Measurements from ENCODE around the gene GPR4. TPM values are rescaled to one million over a fixed set of nuclear protein-coding genes. Genes with fewer than 3 reads are reported as not detected.

GPR4 gene
- total RNA-seq, 1 experiment from 2014 or later, result 0.48 TPM

GRCh38 chr19:45571457-45572220 lies 30.4 kb downstream of the GPR4 start (continued):
- no peak for TF ChIP-seq ZNF512 (CRISPR knock-in tag; IDR thresholded peaks at IDR 0.05; ENCODE audit: borderline replicate concordance)

GRCh38 chr19:45569619-45570421 lies 32.2 kb downstream of the GPR4 start:
- Mint-ChIP-seq H3K27me3 (ENCODE audit: low read depth) (no peaks in the 10 kb centered on the region), H3K4me1 (peaks cover 3% of the 10 kb centered on the region), H3K4me3 (no peak overlapping the region), H3K9me3 (no peaks in the 10 kb centered on the region), H3K36me3 (no peaks in the 10 kb centered on the region), H3K27ac (no peak overlapping the region)
- TF ChIP-seq NR2C2 (CRISPR knock-in tag; IDR thresholded peaks at IDR 0.05) (no peak), GTF2I (CRISPR knock-in tag; conservative IDR thresholded peaks at IDR 0.05) (peak; percentile 87; the same call in 1 of the 2 replicates), CTCF (IDR thresholded peaks at IDR 0.05) (peak; percentile 69)
- ChIA-PET CTCF (interaction anchor here (0.5 to 2.2 kb wide), 11 partner anchors 10 to 167 kb away, joined by 3 to 17 read pairs (median 4); no protein-coding TSS in a partner anchor), POLR2A (no interaction called here)
- ATAC-seq (peak; percentile 95), DNase-seq (ENCODE audit: low spot score) (peak; percentile 89)

- DNase-seq (ENCODE audit: low spot score), result no peak
- ChIA-PET CTCF (no interaction called here), POLR2A (no interaction called here)
- no peaks in the 10 kb centered on the region for H3K27me3 Mint-ChIP-seq (ENCODE audit: low read depth)
- ATAC-seq, result no peak
- no peak overlapping the region for H3K4me3 Mint-ChIP-seq
- no peak for TF ChIP-seq JAZF1 (CRISPR knock-in tag; IDR thresholded peaks at IDR 0.05)
- TF ChIP-seq SMAD3 (CRISPR knock-in tag; IDR thresholded peaks at IDR 0.05; ENCODE audit: borderline replicate concordance), result no peak
- no peak for TF ChIP-seq ZNF281 (CRISPR knock-in tag; IDR thresholded peaks at IDR 0.05)
- TF ChIP-seq CBFB (CRISPR knock-in tag; IDR thresholded peaks at IDR 0.05; ENCODE audit: low read depth), result no peak
- TF ChIP-seq ZNF219 (CRISPR knock-in tag; IDR thresholded peaks at IDR 0.05; ENCODE audit: borderline replicate concordance), result no peak
- TF ChIP-seq ATF6 (CRISPR knock-in tag; IDR thresholded peaks at IDR 0.05), result no peak
- TF ChIP-seq ESRRA (CRISPR knock-in tag; IDR thresholded peaks at IDR 0.05; ENCODE audit: borderline replicate concordance), result no peak
- no peak for TF ChIP-seq NR1H2 (CRISPR knock-in tag; IDR thresholded peaks at IDR 0.05)
- TF ChIP-seq NR2C2 (CRISPR knock-in tag; IDR thresholded peaks at IDR 0.05), result no peak
- no peak for TF ChIP-seq HMGA2 (CRISPR knock-in tag; IDR thresholded peaks at IDR 0.05)
- TF ChIP-seq ZSCAN18 (CRISPR knock-in tag; IDR thresholded peaks at IDR 0.05), result no peak
- no peak for TF ChIP-seq IRF2 (CRISPR knock-in tag; IDR thresholded peaks at IDR 0.05; ENCODE audit: borderline replicate concordance, low read depth)
- no peak for TF ChIP-seq ZNF423 (CRISPR knock-in tag; IDR thresholded peaks at IDR 0.05)
- no peak for TF ChIP-seq TP53 (CRISPR knock-in tag; IDR thresholded peaks at IDR 0.05)
- no peak for TF ChIP-seq SP1 (CRISPR knock-in tag; conservative IDR thresholded peaks at IDR 0.05)
- no peak for TF ChIP-seq ZNF396 (CRISPR knock-in tag; IDR thresholded peaks at IDR 0.05; ENCODE audit: borderline replicate concordance)
- peaks cover 14% of the 10 kb centered on the region for H3K4me1 Mint-ChIP-seq
- no peak overlapping the region; the same call in 1 of the 2 replicates for H3K27ac Mint-ChIP-seq
- no peaks in the 10 kb centered on the region for H3K36me3 Mint-ChIP-seq
- H3K9me3 Mint-ChIP-seq, result no peaks in the 10 kb centered on the region
Measured at GRCh38 chr19:45568732-45569131, 33.3 kb downstream of the GPR4 start.
